ENCODE data around the gene SERPINA12.

SERPINA12 gene

GRCh38 chr14:94462763-94463572, 46.3 kb downstream of the SERPINA12 start:
- H3K79me2 ChIP-seq (ENCODE audit: insufficient read depth, low read depth) = no peaks in the 10 kb centered on the region
- H3K4me2 ChIP-seq = no peak overlapping the region
- no peaks in the 10 kb centered on the region for H3K27me3 ChIP-seq (ENCODE audit: insufficient read depth, low read depth)
- TF ChIP-seq CTCF (conservative IDR thresholded peaks at IDR 0.05; ENCODE audit: low read depth, low read length) = no peak
- no peaks in the 10 kb centered on the region for H4K20me1 ChIP-seq (ENCODE audit: insufficient read depth)
- H3K4me3 ChIP-seq (IDR thresholded peaks at IDR 0.05; ENCODE audit: insufficient read depth, low read depth, low read length) = no peak overlapping the region
- H3K27ac ChIP-seq = no peak overlapping the region
- no peak overlapping the region for H3K9ac ChIP-seq
- no peak overlapping the region for H2AFZ ChIP-seq (ENCODE audit: low read depth)
- no peaks in the 10 kb centered on the region for H3K36me3 ChIP-seq (ENCODE audit: insufficient read depth)
- no peaks in the 10 kb centered on the region for H3K4me1 ChIP-seq (ENCODE audit: low read depth, poor library complexity, severe bottlenecking)

GRCh38 chr14:94462219-94462551, 47.1 kb downstream of the SERPINA12 start:
- no peaks in the 10 kb centered on the region for H3K79me2 ChIP-seq (ENCODE audit: insufficient read depth, low read depth)
- H3K27ac ChIP-seq = no peak overlapping the region
- H4K20me1 ChIP-seq (ENCODE audit: insufficient read depth) = no peaks in the 10 kb centered on the region

GRCh38 chr14:94461526-94462218, 47.6 kb downstream of the SERPINA12 start:
- Histone ChIP-seq H3K27me3 (ENCODE audit: insufficient read depth, low read depth) (no peaks in the 10 kb centered on the region), H3K27ac (no peak overlapping the region), H3K79me2 (ENCODE audit: insufficient read depth, low read depth) (no peaks in the 10 kb centered on the region), H4K20me1 (ENCODE audit: insufficient read depth) (no peaks in the 10 kb centered on the region), H3K4me1 (ENCODE audit: low read depth, poor library complexity, severe bottlenecking) (no peaks in the 10 kb centered on the region), H2AFZ (ENCODE audit: low read depth) (no peak overlapping the region), H3K4me2 (no peak overlapping the region), H3K4me3 (IDR thresholded peaks at IDR 0.05; ENCODE audit: insufficient read depth, low read depth, low read length) (no peak overlapping the region), H3K36me3 (ENCODE audit: insufficient read depth) (no peaks in the 10 kb centered on the region), H3K9ac (no peak overlapping the region)
- TF ChIP-seq CTCF (conservative IDR thresholded peaks at IDR 0.05; ENCODE audit: low read depth, low read length) = no peak

More at GRCh38 chr14:94462219-94462551, 47.1 kb downstream of the SERPINA12 start:
- Histone ChIP-seq H3K36me3 (ENCODE audit: insufficient read depth) (no peaks in the 10 kb centered on the region), H2AFZ (ENCODE audit: low read depth) (no peak overlapping the region), H3K9ac (no peak overlapping the region), H3K4me2 (no peak overlapping the region), H3K4me3 (IDR thresholded peaks at IDR 0.05; ENCODE audit: insufficient read depth, low read depth, low read length) (no peak overlapping the region), H3K4me1 (ENCODE audit: low read depth, poor library complexity, severe bottlenecking) (no peaks in the 10 kb centered on the region), H3K27me3 (ENCODE audit: insufficient read depth, low read depth) (no peaks in the 10 kb centered on the region)
- TF ChIP-seq CTCF (conservative IDR thresholded peaks at IDR 0.05; ENCODE audit: low read depth, low read length) = no peak

- H3K4me2 ChIP-seq = no peak overlapping the region
- H4K20me1 ChIP-seq (ENCODE audit: insufficient read depth) = no peaks in the 10 kb centered on the region
- H3K36me3 ChIP-seq (ENCODE audit: insufficient read depth) = no peaks in the 10 kb centered on the region
- H3K9ac ChIP-seq = no peak overlapping the region
- no peaks in the 10 kb centered on the region for H3K79me2 ChIP-seq (ENCODE audit: insufficient read depth, low read depth)
- no peak overlapping the region for H2AFZ ChIP-seq (ENCODE audit: low read depth)
- no peaks in the 10 kb centered on the region for H3K27me3 ChIP-seq (ENCODE audit: insufficient read depth, low read depth)
- no peak overlapping the region for H3K4me3 ChIP-seq (IDR thresholded peaks at IDR 0.05; ENCODE audit: insufficient read depth, low read depth, low read length)
- no peak for TF ChIP-seq CTCF (conservative IDR thresholded peaks at IDR 0.05; ENCODE audit: low read depth, low read length)
- no peaks in the 10 kb centered on the region for H3K4me1 ChIP-seq (ENCODE audit: low read depth, poor library complexity, severe bottlenecking)
- H3K27ac ChIP-seq = no peak overlapping the region
These were observed 48.4 kb downstream of the SERPINA12 start for GRCh38 chr14:94460631-94461416.

All from KMS-11 (cell line).